PC-3 (cell line): ENCODE results near the gene ARHGEF6. TPM values are rescaled to one million over a fixed set of nuclear protein-coding genes. Genes with fewer than 3 reads are reported as not detected.

Experiments used
- ATAC-seq: fragments of 200-7000 bp; cut with Tn5 transposase; 2 replicates; pipeline ENCODE4 v1.9.1; 2020; ENCODE audit warnings: mild to moderate bottlenecking, moderate library complexity
- BruUV-seq: library from RNA; stranded (reverse); fragments of 400-500 nt; replicated peaks from 2 replicates; lab custom pipeline; 2021; lab: Mats Ljungman, UMichigan
- CTCF ChIA-PET: fragments of 300-600 bp; sonication (Branson Sonifier 250); formaldehyde crosslinking; loops from one replicate; lab custom pipeline; 2022; ENCODE audit warnings: antibody characterized with exemption; lab: Charles Lee
- POLR2A ChIA-PET: fragments of 300-600 bp; sonication (Branson Sonifier 250); formaldehyde crosslinking; loops from one replicate; lab custom pipeline; 2022; ENCODE audit warnings: antibody characterized with exemption; ENCODE audit not compliant: unreplicated experiment; lab: Charles Lee
- DNase-seq: peaks from one replicate; pipeline ENCODE4 v3.0.0-alpha.2; 2015
- H2AFZ ChIP-seq: fragments of 300-600 bp; sonication (generic); 2 replicates; pipeline ENCODE4 v1.6.0; 2016; ENCODE audit warnings: antibody characterized with exemption, low read length
- H3F3A ChIP-seq: fragments of 300-600 bp; sonication (generic); one replicate; pipeline ENCODE4 v1.6.0; 2017; ENCODE audit warnings: antibody characterized with exemption, low read length, control low read depth, mild to moderate bottlenecking; ENCODE audit not compliant: unreplicated experiment
- H3K27ac ChIP-seq: fragments of 300-600 bp; sonication (generic); 2 replicates; pipeline ENCODE4 v1.5.1; 2016; ENCODE audit warnings: mild to moderate bottlenecking, low read length
- H3K27me3 ChIP-seq: fragments of 300-600 bp; sonication (generic); 2 replicates; pipeline ENCODE4 v1.6.1; 2016; ENCODE audit warnings: low read length, mixed read lengths
- H3K36me3 ChIP-seq: fragments of 300-600 bp; sonication (generic); 2 replicates; pipeline ENCODE4 v1.6.1; 2016; ENCODE audit warnings: low read depth, mixed run types, low read length, mixed read lengths
- H3K4me1 ChIP-seq: fragments of 300-600 bp; sonication (generic); 2 replicates; pipeline ENCODE4 v1.5.1; 2016; ENCODE audit warnings: low read length; ENCODE audit not compliant: insufficient read depth
- H3K4me2 ChIP-seq: fragments of 300-600 bp; sonication (generic); 2 replicates; pipeline ENCODE4 v1.6.0; 2016; ENCODE audit warnings: low read length
- H3K4me3 ChIP-seq: fragments of 300-600 bp; sonication (generic); 2 replicates; pipeline ENCODE4 v1.5.1; 2016; ENCODE audit warnings: mild to moderate bottlenecking, low read length, mixed read lengths
- H3K79me2 ChIP-seq: fragments of 300-600 bp; sonication (generic); 2 replicates; pipeline ENCODE4 v1.6.1; 2017; ENCODE audit warnings: low read length, mixed read lengths
- H3K9ac ChIP-seq: fragments of 300-600 bp; sonication (generic); 2 replicates; pipeline ENCODE4 v1.6.0; 2016; ENCODE audit warnings: mild to moderate bottlenecking, low read length
- H3K9me2 ChIP-seq: fragments of 300-600 bp; sonication (generic); replicated peaks from 2 replicates; pipeline ENCODE4 v1.6.1; 2016; ENCODE audit warnings: mixed run types, low read length, mixed read lengths
- H3K9me3 ChIP-seq: fragments of 300-600 bp; sonication (generic); 2 replicates; pipeline ENCODE4 v1.6.1; 2016; ENCODE audit warnings: low read length, mixed read lengths
- H4K20me1 ChIP-seq: fragments of 300-600 bp; sonication (generic); 2 replicates; pipeline ENCODE4 v1.6.1; 2016; ENCODE audit warnings: low read length, mixed read lengths
- EZH2 ChIP-seq: fragments of 300-600 bp; sonication (generic); IDR thresholded peaks from one replicate; pipeline ENCODE4 v1.6.1; 2017; ENCODE audit warnings: antibody characterized with exemption, mild to moderate bottlenecking, low read length; ENCODE audit not compliant: unreplicated experiment
- EZH2phosphoT487 ChIP-seq: fragments of 300-600 bp; sonication (generic); IDR thresholded peaks from 2 replicates; pipeline ENCODE4 v1.6.1; 2018; ENCODE audit warnings: mild to moderate bottlenecking, antibody characterized with exemption, low read length, borderline replicate concordance
- intact Hi-C: fragments of 100-400 bp; cut with micrococcal nuclease; formaldehyde crosslinking; loops from 2 replicates; pipeline ENCODE4 v1.9.0; 2023
- total RNA-seq: library from RNA; depleted of rRNA; stranded (reverse); fragments of >200 nt; gene quantifications from 2 replicates; pipeline ENCODE4 v1.2.3, GENCODE V29; 2014
- TF ChIP-seq, protein P1 (sequence below): fragments of 300-600 bp; sonication (generic); conservative IDR thresholded peaks from 2 replicates; pipeline ENCODE4 v1.5.1; 2017; ENCODE audit warnings: antibody characterized with exemption, low read depth, mild to moderate bottlenecking, low read length

The ARHGEF6 gene
- total RNA-seq, 1 experiment from 2014 or later: 3.3 TPM

GRCh38 chrX:136733613-136734012 is 47.1 kb downstream of the ARHGEF6 start:
- no peak overlapping the region for H3K4me2 ChIP-seq
- H3K4me3 ChIP-seq: no peak overlapping the region
- H3K9me2 ChIP-seq: no peaks in the 10 kb centered on the region
- no peaks in the 10 kb centered on the region for H3K27me3 ChIP-seq
- H3K9ac ChIP-seq: no peak overlapping the region
- no peak for TF ChIP-seq EZH2phosphoT487
- TF ChIP-seq, protein P1, sequence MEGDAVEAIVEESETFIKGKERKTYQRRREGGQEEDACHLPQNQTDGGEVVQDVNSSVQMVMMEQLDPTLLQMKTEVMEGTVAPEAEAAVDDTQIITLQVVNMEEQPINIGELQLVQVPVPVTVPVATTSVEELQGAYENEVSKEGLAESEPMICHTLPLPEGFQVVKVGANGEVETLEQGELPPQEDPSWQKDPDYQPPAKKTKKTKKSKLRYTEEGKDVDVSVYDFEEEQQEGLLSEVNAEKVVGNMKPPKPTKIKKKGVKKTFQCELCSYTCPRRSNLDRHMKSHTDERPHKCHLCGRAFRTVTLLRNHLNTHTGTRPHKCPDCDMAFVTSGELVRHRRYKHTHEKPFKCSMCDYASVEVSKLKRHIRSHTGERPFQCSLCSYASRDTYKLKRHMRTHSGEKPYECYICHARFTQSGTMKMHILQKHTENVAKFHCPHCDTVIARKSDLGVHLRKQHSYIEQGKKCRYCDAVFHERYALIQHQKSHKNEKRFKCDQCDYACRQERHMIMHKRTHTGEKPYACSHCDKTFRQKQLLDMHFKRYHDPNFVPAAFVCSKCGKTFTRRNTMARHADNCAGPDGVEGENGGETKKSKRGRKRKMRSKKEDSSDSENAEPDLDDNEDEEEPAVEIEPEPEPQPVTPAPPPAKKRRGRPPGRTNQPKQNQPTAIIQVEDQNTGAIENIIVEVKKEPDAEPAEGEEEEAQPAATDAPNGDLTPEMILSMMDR: no peak
- TF ChIP-seq EZH2: no peak
- no peak overlapping the region for H2AFZ ChIP-seq
- intact Hi-C loops: no loop called here
- ChIA-PET POLR2A (no interaction called here), CTCF (no interaction called here)
- no peaks in the 10 kb centered on the region for H3F3A ChIP-seq
- H4K20me1 ChIP-seq: no peaks in the 10 kb centered on the region
- DNase-seq: no peak
- H3K36me3 ChIP-seq: no peaks in the 10 kb centered on the region
- no peak overlapping the region for H3K27ac ChIP-seq
- ATAC-seq: no peak
- no peaks in the 10 kb centered on the region for H3K79me2 ChIP-seq
- no TSS peak for BruUV-seq
- no peaks in the 10 kb centered on the region for H3K4me1 ChIP-seq
- H3K9me3 ChIP-seq: no peaks in the 10 kb centered on the region

- Histone ChIP-seq H3K4me3 (no peak overlapping the region), H3K27ac (no peak overlapping the region), H3K9me3 (no peaks in the 10 kb centered on the region), H3F3A (no peaks in the 10 kb centered on the region), H3K9ac (no peak overlapping the region), H3K36me3 (no peaks in the 10 kb centered on the region), H3K4me1 (no peaks in the 10 kb centered on the region), H3K9me2 (no peaks in the 10 kb centered on the region), H3K27me3 (no peaks in the 10 kb centered on the region), H4K20me1 (no peaks in the 10 kb centered on the region), H3K79me2 (no peaks in the 10 kb centered on the region), H2AFZ (no peak overlapping the region), H3K4me2 (no peak overlapping the region)
- DNase-seq: no peak
- no peak for ATAC-seq
- BruUV-seq: no TSS peak
- intact Hi-C loops: no loop called here
- no peak for TF ChIP-seq EZH2phosphoT487
- TF ChIP-seq, protein P1: no peak
- ChIA-PET CTCF (no interaction called here), POLR2A (no interaction called here)
Observed at GRCh38 chrX:136731798-136732197, 48.9 kb downstream of the ARHGEF6 start.

GRCh38 chrX:136731207-136731782 is 49.4 kb downstream of the ARHGEF6 start:
- Histone ChIP-seq H3F3A (no peaks in the 10 kb centered on the region), H3K9ac (no peak overlapping the region), H3K27me3 (no peaks in the 10 kb centered on the region), H3K9me3 (no peaks in the 10 kb centered on the region), H3K4me2 (no peak overlapping the region), H4K20me1 (no peaks in the 10 kb centered on the region), H3K36me3 (no peaks in the 10 kb centered on the region), H2AFZ (no peak overlapping the region), H3K9me2 (no peaks in the 10 kb centered on the region), H3K27ac (no peak overlapping the region), H3K79me2 (no peaks in the 10 kb centered on the region), H3K4me1 (no peaks in the 10 kb centered on the region), H3K4me3 (no peak overlapping the region)
- TF ChIP-seq EZH2 (no peak), EZH2phosphoT487 (no peak)
- TF ChIP-seq, protein P1: no peak
- intact Hi-C loops: no loop called here
- no peak for DNase-seq
- ChIA-PET CTCF (no interaction called here), POLR2A (no interaction called here)
- BruUV-seq: no TSS peak
- no peak for ATAC-seq
